ENCODE results near the gene RAD23A. TPM values are rescaled to one million over a fixed set of nuclear protein-coding genes. Genes with fewer than 3 reads are reported as not detected.

RAD23A gene
- total RNA-seq, 1 donor from 2014 or later = 40.6 TPM

- Histone ChIP-seq H3K36me3 (ENCODE audit: insufficient read depth, low read length) (peaks cover 5% of the 10 kb centered on the region), H3K27me3 (ENCODE audit: insufficient read depth, low read length) (no peaks in the 10 kb centered on the region), H2AFZ (ENCODE audit: low read depth, low read length) (peak within 1 kb of the TSS; percentile 96), H3K4me3 (ENCODE audit: insufficient read depth, low read depth, low read length) (peak within 1 kb of the TSS; percentile 72), H3K9me3 (ENCODE audit: insufficient read depth, low read depth, low read length) (no peaks in the 10 kb centered on the region), H4K20me1 (ENCODE audit: insufficient read depth, low read length) (peaks cover 27% of the 10 kb centered on the region), H3K9ac (ENCODE audit: low read length) (peak within 1 kb of the TSS; percentile 87), H3K79me2 (ENCODE audit: insufficient read depth, low read length) (peaks cover 44% of the 10 kb centered on the region), H3K27ac (ENCODE audit: low read depth, low read length) (peak within 1 kb of the TSS; percentile 63), H3K4me1 (ENCODE audit: insufficient read depth, low read length) (peaks cover 19% of the 10 kb centered on the region), H3K4me2 (ENCODE audit: low read length) (peak within 1 kb of the TSS; percentile 88)
- Mint-ChIP-seq H3K4me3 (ENCODE audit: unreplicated experiment) (peak within 1 kb of the TSS; percentile 90), H3K27me3 (ENCODE audit: low read depth, unreplicated experiment) (peaks cover 72% of the 10 kb centered on the region), H3K4me1 (ENCODE audit: low read depth, unreplicated experiment) (no peaks in the 10 kb centered on the region), H3K27ac (ENCODE audit: unreplicated experiment) (no peak within 1 kb of the TSS), H3K9me3 (ENCODE audit: unreplicated experiment) (peaks cover 6% of the 10 kb centered on the region), H3K36me3 (ENCODE audit: low read depth, unreplicated experiment) (peaks cover 11% of the 10 kb centered on the region)
- FAIRE-seq = no peak
- TF ChIP-seq EZH2 (IDR thresholded peaks at IDR 0.05; ENCODE audit: insufficient read depth, low read length) (no peak), CTCF (IDR thresholded peaks at IDR 0.05; ENCODE audit: insufficient read depth, low read depth, low read length) (no peak)
- DNase-seq (ENCODE audit: low read depth) = no peak
Observed at GRCh38 chr19:12994701-12995595, 49.3 kb downstream of the RAD23A start, which contains the start of gene NFIX. NFIX (plus strand) TSS chr19:12995475; CDS start chr19:12995838, 363 bp downstream.

- peak overlapping the region; percentile 86 for H3K4me2 ChIP-seq (ENCODE audit: low read length)
- H3K4me1 Mint-ChIP-seq (ENCODE audit: low read depth, unreplicated experiment) = no peaks in the 10 kb centered on the region
- H2AFZ ChIP-seq (ENCODE audit: low read depth, low read length) = peak overlapping the region; percentile 75
- H3K4me3 ChIP-seq (ENCODE audit: insufficient read depth, low read depth, low read length) = peak overlapping the region; percentile 72
- peaks cover 77% of the 10 kb centered on the region for H3K27me3 Mint-ChIP-seq (ENCODE audit: low read depth, unreplicated experiment)
- DNase-seq (ENCODE audit: low read depth) (no peak), FAIRE-seq (no peak)
- H3K36me3 Mint-ChIP-seq (ENCODE audit: low read depth, unreplicated experiment) = peaks cover 11% of the 10 kb centered on the region
- H3K9me3 Mint-ChIP-seq (ENCODE audit: unreplicated experiment) = peaks cover 6% of the 10 kb centered on the region
- H3K4me3 Mint-ChIP-seq (ENCODE audit: unreplicated experiment) = peak overlapping the region; percentile 87
- H4K20me1 ChIP-seq (ENCODE audit: insufficient read depth, low read length) = peaks cover 35% of the 10 kb centered on the region
- peaks cover 53% of the 10 kb centered on the region for H3K79me2 ChIP-seq (ENCODE audit: insufficient read depth, low read length)
- peaks cover 19% of the 10 kb centered on the region for H3K4me1 ChIP-seq (ENCODE audit: insufficient read depth, low read length)
- peaks cover 5% of the 10 kb centered on the region for H3K36me3 ChIP-seq (ENCODE audit: insufficient read depth, low read length)
- H3K27ac ChIP-seq (ENCODE audit: low read depth, low read length) = peak overlapping the region; percentile 63
- no peaks in the 10 kb centered on the region for H3K27me3 ChIP-seq (ENCODE audit: insufficient read depth, low read length)
- H3K9me3 ChIP-seq (ENCODE audit: insufficient read depth, low read depth, low read length) = no peaks in the 10 kb centered on the region
- no peak overlapping the region for H3K27ac Mint-ChIP-seq (ENCODE audit: unreplicated experiment)
- peak overlapping the region; percentile 87 for H3K9ac ChIP-seq (ENCODE audit: low read length)
- no peak for TF ChIP-seq EZH2 (IDR thresholded peaks at IDR 0.05; ENCODE audit: insufficient read depth, low read length)
- TF ChIP-seq CTCF (IDR thresholded peaks at IDR 0.05; ENCODE audit: insufficient read depth, low read depth, low read length) = no peak
Observed at GRCh38 chr19:12995596-12996405, 50.1 kb downstream of the RAD23A start.

Measured in astrocyte (in vitro differentiated cells and primary cell).